ENCODE data around the gene ORAI3. TPM values are rescaled to one million over a fixed set of nuclear protein-coding genes. Genes with fewer than 3 reads are reported as not detected.

ORAI3 gene
- total RNA-seq, 3 donors from 2014 or later = 20.0 to 40.5 (median 25.9) TPM

GRCh38 chr16:30902029-30902972, 46.6 kb upstream of the ORAI3 start:
- Histone ChIP-seq H3K4me3 (peak overlapping the region; percentile 50 to 76 (median 59)), H3K9me3 (no peaks in the 10 kb centered on the region), H3K36me3 (no peaks in the 10 kb centered on the region), H3K27me3 (no peaks in the 10 kb centered on the region), H3K4me1 (peaks cover 4% of the 10 kb centered on the region in 2 donors), H3K27ac (peak overlapping the region; percentile 79 to 92)
- no peak for TF ChIP-seq POLR2A (IDR thresholded peaks at IDR 0.05)
- TF ChIP-seq CTCF (IDR thresholded peaks at IDR 0.05) = peak in 1 of 3 donors; percentile 76
- peak in 1 of 3 donors; percentile 14 for TF ChIP-seq POLR2AphosphoS5 (IDR thresholded peaks at IDR 0.05)
- intact Hi-C loops (cut with DNase I; ENCODE audit: low total_unique reads) = loop anchor here (10.0 kb wide), 1 partner anchor 58 kb away; no protein-coding TSS in a partner anchor
- peak in 1 of 2 donors; percentile 34 for DNase-seq (ENCODE audit: low spot score in 2 of 2)

- intact Hi-C loops (cut with DNase I; ENCODE audit: low total_unique reads) = loop anchor here (10.0 kb wide), 1 partner anchor 58 kb away; no protein-coding TSS in a partner anchor
- Histone ChIP-seq H3K9me3 (no peaks in the 10 kb centered on the region), H3K27ac (peak overlapping the region; percentile 79 to 92), H3K27me3 (no peaks in the 10 kb centered on the region), H3K4me3 (peak overlapping the region; percentile 50 to 76 (median 59)), H3K4me1 (peaks cover 4% of the 10 kb centered on the region in 2 donors), H3K36me3 (no peaks in the 10 kb centered on the region)
- TF ChIP-seq POLR2A (IDR thresholded peaks at IDR 0.05) (no peak), POLR2AphosphoS5 (IDR thresholded peaks at IDR 0.05) (no peak), CTCF (IDR thresholded peaks at IDR 0.05) (no peak)
- no peak for DNase-seq (ENCODE audit: low spot score in 2 of 2)
Measured at GRCh38 chr16:30903002-30903401, 45.9 kb upstream of the ORAI3 start.

- TF ChIP-seq POLR2AphosphoS5 (IDR thresholded peaks at IDR 0.05) (no peak), POLR2A (IDR thresholded peaks at IDR 0.05) (no peak), CTCF (IDR thresholded peaks at IDR 0.05) (no peak)
- DNase-seq (ENCODE audit: low spot score in 2 of 2) = no peak
- intact Hi-C loops (cut with DNase I; ENCODE audit: low total_unique reads) = loop anchor here (10.0 kb wide), 1 partner anchor 59 kb away; no protein-coding TSS in a partner anchor
- no peaks in the 10 kb centered on the region for H3K36me3 ChIP-seq
- no peaks in the 10 kb centered on the region for H3K27me3 ChIP-seq
- peak overlapping the region; percentile 1 to 61 for H3K27ac ChIP-seq
- no peak overlapping the region for H3K4me3 ChIP-seq
- H3K4me1 ChIP-seq = peaks cover 4% of the 10 kb centered on the region in 2 donors
- H3K9me3 ChIP-seq = no peaks in the 10 kb centered on the region
Measured at GRCh38 chr16:30903596-30903995, 45.3 kb upstream of the ORAI3 start.

- no peak overlapping the region for H3K4me3 ChIP-seq
- peak overlapping the region; percentile 1 to 61 for H3K27ac ChIP-seq
- intact Hi-C loops (cut with DNase I; ENCODE audit: low total_unique reads) = loop anchor here (10.0 kb wide), 1 partner anchor 59 kb away; no protein-coding TSS in a partner anchor
- no peaks in the 10 kb centered on the region for H3K27me3 ChIP-seq
- no peaks in the 10 kb centered on the region for H3K36me3 ChIP-seq
- TF ChIP-seq POLR2A (IDR thresholded peaks at IDR 0.05) (no peak), POLR2AphosphoS5 (IDR thresholded peaks at IDR 0.05) (no peak), CTCF (IDR thresholded peaks at IDR 0.05) (no peak)
- H3K9me3 ChIP-seq = no peaks in the 10 kb centered on the region
- H3K4me1 ChIP-seq = peaks cover 4% of the 10 kb centered on the region in 2 donors
- DNase-seq (ENCODE audit: low spot score in 2 of 2) = no peak
Measured at GRCh38 chr16:30904114-30904780, 44.6 kb upstream of the ORAI3 start.

All from breast epithelium (tissue), 4 donors.